Sigmoid colon (tissue), 4 donors: ENCODE measurements around the gene AKR1E2.

Source experiments
- POLR2A ChIP-seq, 2 donors: fragments of 450-650 bp; IDR thresholded peaks; one replicate each; pipeline ENCODE4 v1.6.1; 2016; ENCODE audit warnings: antibody characterized with exemption in 2 of 2, mild to moderate bottlenecking in 2 of 2, moderate library complexity in 2 of 2
- POLR2AphosphoS5 ChIP-seq, 4 donors: sonication (generic); formaldehyde crosslinking; IDR thresholded peaks; one replicate each; pipeline ENCODE4 v1.6.1; 2017; ENCODE audit warnings: antibody characterized with exemption in 4 of 4
- TF ChIP-seq, protein P1 (sequence below), 4 experiments: fragments of 450-650 bp in 3 of 4; fragments of 200-600 bp in 1 of 4; IDR thresholded peaks; one replicate each; pipeline ENCODE4 v1.5.1; 2016 to 2019; ENCODE audit warnings: antibody characterized with exemption in 4 of 4, mild to moderate bottlenecking in 3 of 4, moderate library complexity in 2 of 4

GRCh38 chr10:4816966-4817365, 9.0 kb upstream of the AKR1E2 start:
- TF ChIP-seq POLR2AphosphoS5 (IDR thresholded peaks at IDR 0.05), result no peak
- TF ChIP-seq, protein P1, sequence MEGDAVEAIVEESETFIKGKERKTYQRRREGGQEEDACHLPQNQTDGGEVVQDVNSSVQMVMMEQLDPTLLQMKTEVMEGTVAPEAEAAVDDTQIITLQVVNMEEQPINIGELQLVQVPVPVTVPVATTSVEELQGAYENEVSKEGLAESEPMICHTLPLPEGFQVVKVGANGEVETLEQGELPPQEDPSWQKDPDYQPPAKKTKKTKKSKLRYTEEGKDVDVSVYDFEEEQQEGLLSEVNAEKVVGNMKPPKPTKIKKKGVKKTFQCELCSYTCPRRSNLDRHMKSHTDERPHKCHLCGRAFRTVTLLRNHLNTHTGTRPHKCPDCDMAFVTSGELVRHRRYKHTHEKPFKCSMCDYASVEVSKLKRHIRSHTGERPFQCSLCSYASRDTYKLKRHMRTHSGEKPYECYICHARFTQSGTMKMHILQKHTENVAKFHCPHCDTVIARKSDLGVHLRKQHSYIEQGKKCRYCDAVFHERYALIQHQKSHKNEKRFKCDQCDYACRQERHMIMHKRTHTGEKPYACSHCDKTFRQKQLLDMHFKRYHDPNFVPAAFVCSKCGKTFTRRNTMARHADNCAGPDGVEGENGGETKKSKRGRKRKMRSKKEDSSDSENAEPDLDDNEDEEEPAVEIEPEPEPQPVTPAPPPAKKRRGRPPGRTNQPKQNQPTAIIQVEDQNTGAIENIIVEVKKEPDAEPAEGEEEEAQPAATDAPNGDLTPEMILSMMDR (IDR thresholded peaks at IDR 0.05), result no peak
- no peak for TF ChIP-seq POLR2A (IDR thresholded peaks at IDR 0.05)
